GM19099 (cell line): Measurements from ENCODE around the gene FGD6.

ENCODE experiments used
- POLR2A ChIP-seq: IDR thresholded peaks from 3 replicates; pipeline ENCODE4 v1.6.1; 2011; ENCODE audit warnings: low read depth; ENCODE audit not compliant: insufficient read length; ENCODE audit errors: extremely low read depth

The FGD6 gene

GRCh38 chr12:95131589-95132340 lies 85.5 kb downstream of the FGD6 start:
- TF ChIP-seq POLR2A = no peak

- TF ChIP-seq POLR2A = no peak
Observed at GRCh38 chr12:95130096-95130495, 87.2 kb downstream of the FGD6 start.

GRCh38 chr12:95129115-95129514 lies 88.2 kb downstream of the FGD6 start:
- TF ChIP-seq POLR2A = no peak

- no peak for TF ChIP-seq POLR2A
Observed at GRCh38 chr12:95126736-95127135, 90.5 kb downstream of the FGD6 start.

- TF ChIP-seq POLR2A = no peak
Observed at GRCh38 chr12:95126076-95126475, 91.2 kb downstream of the FGD6 start.

GRCh38 chr12:95124106-95124505 lies 93.2 kb downstream of the FGD6 start:
- TF ChIP-seq POLR2A = no peak

GRCh38 chr12:95118788-95119179 lies 98.5 kb downstream of the FGD6 start:
- TF ChIP-seq POLR2A = no peak

- TF ChIP-seq POLR2A = no peak
Observed at GRCh38 chr12:95118138-95118787, 99.0 kb downstream of the FGD6 start.

GRCh38 chr12:95117178-95117599 lies 100.1 kb downstream of the FGD6 start:
- TF ChIP-seq POLR2A = no peak

GRCh38 chr12:95116773-95117172 lies 100.5 kb downstream of the FGD6 start:
- no peak for TF ChIP-seq POLR2A

- TF ChIP-seq POLR2A = no peak
Observed at GRCh38 chr12:95116341-95116740, 100.9 kb downstream of the FGD6 start.

GRCh38 chr12:95115641-95116040 lies 101.6 kb downstream of the FGD6 start:
- TF ChIP-seq POLR2A = no peak

GRCh38 chr12:95114766-95115405 lies 102.4 kb downstream of the FGD6 start:
- no peak for TF ChIP-seq POLR2A

- no peak for TF ChIP-seq POLR2A
Observed at GRCh38 chr12:95107362-95107761, 109.9 kb downstream of the FGD6 start.

- no peak for TF ChIP-seq POLR2A
Observed at GRCh38 chr12:95105540-95105939, 111.7 kb downstream of the FGD6 start.

GRCh38 chr12:95104919-95105452 lies 112.3 kb downstream of the FGD6 start:
- no peak for TF ChIP-seq POLR2A
